H9 (cell line): ENCODE measurements around the gene DHH. TPM values are rescaled to one million over a fixed set of nuclear protein-coding genes. Genes with fewer than 3 reads are reported as not detected.

Experiments used
- DNase-seq: peaks from one replicate; pipeline ENCODE4 v3.0.0-alpha.2; 2017
- H2AFZ ChIP-seq: one replicate; pipeline ENCODE4 v1.6.1; 2013; ENCODE audit warnings: mild to moderate bottlenecking, low read length, control low read depth, moderate library complexity
- H2AK5ac ChIP-seq: 2 replicates; pipeline ENCODE4 v1.6.1; 2013; ENCODE audit warnings: low read length, control low read depth, mixed read lengths; ENCODE audit not compliant: insufficient read length
- H2BK120ac ChIP-seq: one replicate; pipeline ENCODE4 v1.6.1; 2013; ENCODE audit warnings: low read depth, mild to moderate bottlenecking, low read length, control low read depth, inconsistent platforms; ENCODE audit not compliant: poor library complexity, severe bottlenecking
- H2BK12ac ChIP-seq: 2 replicates; pipeline ENCODE4 v1.6.1; 2013; ENCODE audit warnings: low read length, control low read depth, mixed read lengths, low read depth; ENCODE audit not compliant: insufficient read length
- H2BK15ac ChIP-seq: 2 replicates; pipeline ENCODE4 v1.6.1; 2013; ENCODE audit warnings: low read depth, low read length, control low read depth
- H2BK20ac ChIP-seq: one replicate; pipeline ENCODE4 v1.6.1; 2013; ENCODE audit warnings: low read depth, mild to moderate bottlenecking, low read length, control low read depth, inconsistent platforms; ENCODE audit not compliant: poor library complexity, severe bottlenecking
- H2BK5ac ChIP-seq: 2 replicates; pipeline ENCODE4 v1.6.1; 2013; ENCODE audit warnings: low read length, control low read depth, mixed read lengths; ENCODE audit not compliant: insufficient read length
- H3K14ac ChIP-seq: 2 replicates; pipeline ENCODE4 v1.6.1; 2013; ENCODE audit warnings: low read length, control low read depth; ENCODE audit not compliant: insufficient read depth
- H3K18ac ChIP-seq: 2 replicates; pipeline ENCODE4 v1.6.1; 2013; ENCODE audit warnings: low read depth, mild to moderate bottlenecking, mixed read lengths, low read length, control low read depth; ENCODE audit not compliant: insufficient read length
- H3K23ac ChIP-seq: 2 replicates; pipeline ENCODE4 v1.6.1; 2013; ENCODE audit warnings: low read length, control low read depth, mixed read lengths, low read depth; ENCODE audit not compliant: insufficient read length
- H3K23me2 ChIP-seq: 2 replicates; pipeline ENCODE4 v1.6.1; 2013; ENCODE audit warnings: low read depth, mild to moderate bottlenecking, mixed read lengths, low read length, control low read depth; ENCODE audit not compliant: insufficient read length, poor library complexity, severe bottlenecking
- H3K27ac ChIP-seq: 2 replicates; pipeline ENCODE4 v1.5.1; 2013; ENCODE audit warnings: low read length, control low read depth, mixed read lengths, low read depth; ENCODE audit not compliant: insufficient read length
- H3K27me3 ChIP-seq: 2 replicates; pipeline ENCODE4 v1.6.1; 2013; ENCODE audit warnings: low read length, control low read depth, inconsistent platforms; ENCODE audit not compliant: insufficient read depth
- H3K4ac ChIP-seq: 2 replicates; pipeline ENCODE4 v1.6.1; 2013; ENCODE audit warnings: low read depth, mild to moderate bottlenecking, control low read depth, inconsistent platforms, low read length, moderate library complexity
- H3K4me1 ChIP-seq: 2 replicates; pipeline ENCODE4 v1.6.1; 2013; ENCODE audit warnings: low read length, control low read depth, inconsistent platforms; ENCODE audit not compliant: insufficient read depth
- H3K4me2 ChIP-seq: 2 replicates; pipeline ENCODE4 v1.6.1; 2013; ENCODE audit warnings: low read length, control low read depth, mixed read lengths; ENCODE audit not compliant: insufficient read length, insufficient read depth
- H3K56ac ChIP-seq: 2 replicates; pipeline ENCODE4 v1.6.1; 2013; ENCODE audit warnings: low read depth, mild to moderate bottlenecking, mixed read lengths, low read length, control low read depth; ENCODE audit not compliant: insufficient read length
- H3K79me1 ChIP-seq: 2 replicates; pipeline ENCODE4 v1.6.1; 2013; ENCODE audit warnings: low read depth, mild to moderate bottlenecking, moderate library complexity, low read length, control low read depth, inconsistent platforms; ENCODE audit not compliant: insufficient read depth, poor library complexity, severe bottlenecking
- H3K79me2 ChIP-seq: 2 replicates; pipeline ENCODE4 v1.6.1; 2013; ENCODE audit warnings: low read length, control low read depth, inconsistent platforms; ENCODE audit not compliant: insufficient read depth
- H3K9ac ChIP-seq: 2 replicates; pipeline ENCODE4 v1.6.1; 2013; ENCODE audit warnings: low read length, control low read depth, mixed read lengths; ENCODE audit not compliant: insufficient read length; ENCODE audit errors: extremely low read depth
- H3K9me3 ChIP-seq: one replicate; pipeline ENCODE4 v1.6.1; 2013; ENCODE audit warnings: low read depth, low read length, inconsistent platforms; ENCODE audit not compliant: control insufficient read depth
- H3T11ph ChIP-seq: one replicate; pipeline ENCODE4 v1.6.1; 2013; ENCODE audit warnings: mild to moderate bottlenecking, low read length, control low read depth, inconsistent platforms
- H4K20me1 ChIP-seq: one replicate; pipeline ENCODE4 v1.6.1; 2013; ENCODE audit not compliant: control insufficient read depth, insufficient read length, insufficient read depth
- H4K5ac ChIP-seq: 2 replicates; pipeline ENCODE4 v1.6.1; 2013; ENCODE audit warnings: low read depth, mild to moderate bottlenecking, mixed read lengths, low read length, control low read depth; ENCODE audit not compliant: insufficient read length
- H4K8ac ChIP-seq: replicated peaks from 2 replicates; pipeline ENCODE4 v1.6.1; 2013; ENCODE audit warnings: low read length, control low read depth, mixed read lengths, low read depth; ENCODE audit not compliant: insufficient read length
- H4K91ac ChIP-seq: 2 replicates; pipeline ENCODE4 v1.6.1; 2013; ENCODE audit warnings: low read depth, mild to moderate bottlenecking, moderate library complexity, mixed read lengths, low read length, control low read depth; ENCODE audit not compliant: insufficient read length
- H3K27ac Mint-ChIP-seq, 3 experiments: 2 replicates in 2 of 3; 3 replicates in 1 of 3; pipeline ENCODE4 v1.8.0; 2020 to 2021; ENCODE audit warnings: mixed read lengths in 3 of 3, mild to moderate bottlenecking in 1 of 3, moderate library complexity in 1 of 3
- H3K27me3 Mint-ChIP-seq: 2 replicates; pipeline ENCODE4 v1.8.0; 2021; ENCODE audit warnings: low read depth, mild to moderate bottlenecking, moderate library complexity, mixed read lengths
- H3K36me3 Mint-ChIP-seq, 3 experiments: 2 replicates in 2 of 3; 3 replicates in 1 of 3; pipeline ENCODE4 v1.8.0; 2020 to 2021; ENCODE audit warnings: low read depth in 3 of 3, mixed read lengths in 3 of 3; ENCODE audit not compliant: insufficient read depth in 1 of 3
- H3K4me1 Mint-ChIP-seq, 2 experiments: 2 replicates each; pipeline ENCODE4 v1.8.0; 2020; ENCODE audit warnings: mixed read lengths in 2 of 2
- H3K4me3 Mint-ChIP-seq, 2 experiments: 2 replicates in 1 of 2; 3 replicates in 1 of 2; pipeline ENCODE4 v1.8.0; 2020 to 2021; ENCODE audit warnings: mild to moderate bottlenecking in 2 of 2, mixed read lengths in 2 of 2, moderate library complexity in 1 of 2
- H3K9me3 Mint-ChIP-seq, 2 experiments: 2 replicates in 1 of 2; 3 replicates in 1 of 2; pipeline ENCODE4 v1.8.0; 2020; ENCODE audit warnings: mild to moderate bottlenecking in 2 of 2, mixed read lengths in 2 of 2, moderate library complexity in 1 of 2
- WGBS: extraction: QIAGEN DNeasy Blood & Tissue Kit; methylation state at CpG from one replicate; pipeline ENCODE4 v1.1.7; 2013; ENCODE audit warnings: missing lambda C conversion rate, low lambda C conversion rate, mixed read lengths; ENCODE audit not compliant: insufficient read length; ENCODE audit errors: extremely low coverage; 5-methylcytosine and 5-hydroxymethylcytosine counted together
- total RNA-seq: library from RNA; stranded (reverse); gene quantifications from 2 replicates; pipeline ENCODE4 v1.2.1, GENCODE V29; 2021
- TF ChIP-seq, protein P1 (sequence below): fragments of 200-600 bp; sonication (generic); conservative IDR thresholded peaks from 3 replicates; pipeline ENCODE4 v1.8.0; 2021; ENCODE audit warnings: antibody characterized with exemption, mild to moderate bottlenecking

The DHH gene
- total RNA-seq, 1 experiment from 2014 or later: 0.20 TPM

GRCh38 chr12:49037947-49038237 lies 56.7 kb downstream of the DHH start:
- Histone ChIP-seq H3T11ph (no peak overlapping the region), H3K14ac (no peak overlapping the region), H4K5ac (no peak overlapping the region), H3K4me2 (no peak overlapping the region), H3K9ac (no peak overlapping the region), H2AK5ac (no peak overlapping the region), H2BK12ac (no peak overlapping the region), H3K23me2 (no peaks in the 10 kb centered on the region), H3K79me1 (no peaks in the 10 kb centered on the region), H4K91ac (no peak overlapping the region), H2BK15ac (no peak overlapping the region), H3K4ac (no peak overlapping the region), H3K23ac (no peak overlapping the region), H2BK20ac (no peak overlapping the region), H3K18ac (no peak overlapping the region), H3K79me2 (no peaks in the 10 kb centered on the region), H3K27ac (no peak overlapping the region), H2BK120ac (no peak overlapping the region), H4K20me1 (no peaks in the 10 kb centered on the region), H3K56ac (no peak overlapping the region), H2AFZ (no peak overlapping the region), H3K4me1 (no peaks in the 10 kb centered on the region), H2BK5ac (no peak overlapping the region), H3K9me3 (no peaks in the 10 kb centered on the region), H4K8ac (no peak overlapping the region), H3K27me3 (no peaks in the 10 kb centered on the region)
- H3K27me3 Mint-ChIP-seq: no peaks in the 10 kb centered on the region
- H3K27ac Mint-ChIP-seq: no peak overlapping the region
- no peaks in the 10 kb centered on the region for H3K4me1 Mint-ChIP-seq
- no peak overlapping the region for H3K4me3 Mint-ChIP-seq
- TF ChIP-seq, protein P1, sequence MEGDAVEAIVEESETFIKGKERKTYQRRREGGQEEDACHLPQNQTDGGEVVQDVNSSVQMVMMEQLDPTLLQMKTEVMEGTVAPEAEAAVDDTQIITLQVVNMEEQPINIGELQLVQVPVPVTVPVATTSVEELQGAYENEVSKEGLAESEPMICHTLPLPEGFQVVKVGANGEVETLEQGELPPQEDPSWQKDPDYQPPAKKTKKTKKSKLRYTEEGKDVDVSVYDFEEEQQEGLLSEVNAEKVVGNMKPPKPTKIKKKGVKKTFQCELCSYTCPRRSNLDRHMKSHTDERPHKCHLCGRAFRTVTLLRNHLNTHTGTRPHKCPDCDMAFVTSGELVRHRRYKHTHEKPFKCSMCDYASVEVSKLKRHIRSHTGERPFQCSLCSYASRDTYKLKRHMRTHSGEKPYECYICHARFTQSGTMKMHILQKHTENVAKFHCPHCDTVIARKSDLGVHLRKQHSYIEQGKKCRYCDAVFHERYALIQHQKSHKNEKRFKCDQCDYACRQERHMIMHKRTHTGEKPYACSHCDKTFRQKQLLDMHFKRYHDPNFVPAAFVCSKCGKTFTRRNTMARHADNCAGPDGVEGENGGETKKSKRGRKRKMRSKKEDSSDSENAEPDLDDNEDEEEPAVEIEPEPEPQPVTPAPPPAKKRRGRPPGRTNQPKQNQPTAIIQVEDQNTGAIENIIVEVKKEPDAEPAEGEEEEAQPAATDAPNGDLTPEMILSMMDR: no peak
- H3K9me3 Mint-ChIP-seq: no peaks in the 10 kb centered on the region
- WGBS: no CpG with 5 or more reads among the region's 7 CpGs
- no peak for DNase-seq
- H3K36me3 Mint-ChIP-seq: peaks cover 41 to 94% (median 90%) of the 10 kb centered on the region in 3 experiments; a peak in 6 of 7 replicates
